HG02884 (cell line): ENCODE measurements around the gene TOP3B.

Experiments
- ATAC-seq: cut with Tn5 transposase; IDR thresholded peaks from one replicate; pipeline ENCODE4 v1.9.1; 2021; ENCODE audit warnings: mild to moderate bottlenecking, moderate library complexity; ENCODE audit not compliant: unreplicated experiment

The TOP3B gene

GRCh38 chr22:21982338-21982965 is at the start of gene TOP3B:
Gene TOP3B, minus strand, starts transcription at chr22:21982787. Its CDS starts 7,078 bp downstream, at chr22:21975709.
- ATAC-seq: no peak

GRCh38 chr22:22031183-22031945 is 48.8 kb upstream of the TOP3B start:
- ATAC-seq: no peak

GRCh38 chr22:22030493-22031182 is 48.1 kb upstream of the TOP3B start:
- no peak for ATAC-seq

GRCh38 chr22:22027955-22028354 is 45.4 kb upstream of the TOP3B start:
- no peak for ATAC-seq

GRCh38 chr22:22026157-22026831 is 43.7 kb upstream of the TOP3B start:
- no peak for ATAC-seq

GRCh38 chr22:22025320-22026156 is 43.0 kb upstream of the TOP3B start:
- ATAC-seq: no peak

- ATAC-seq: no peak
These were observed 41.9 kb upstream of the TOP3B start for GRCh38 chr22:22024440-22024839.

GRCh38 chr22:22023581-22024137 is 41.1 kb upstream of the TOP3B start:
- ATAC-seq: no peak

GRCh38 chr22:22022947-22023534 is 40.5 kb upstream of the TOP3B start:
- ATAC-seq: no peak

- no peak for ATAC-seq
These were observed 39.8 kb upstream of the TOP3B start for GRCh38 chr22:22022255-22022840.

- ATAC-seq: no peak
These were observed 38.7 kb upstream of the TOP3B start for GRCh38 chr22:22021162-22021750.

- no peak for ATAC-seq
These were observed 37.9 kb upstream of the TOP3B start for GRCh38 chr22:22020425-22020852.

- no peak for ATAC-seq
These were observed 37.3 kb upstream of the TOP3B start for GRCh38 chr22:22019659-22020424.

- ATAC-seq: no peak
These were observed 36.5 kb upstream of the TOP3B start for GRCh38 chr22:22018825-22019658.

- no peak for ATAC-seq
These were observed 33.0 kb upstream of the TOP3B start for GRCh38 chr22:22015631-22016030.

- ATAC-seq: no peak
These were observed 31.7 kb upstream of the TOP3B start for GRCh38 chr22:22014285-22014659.

- ATAC-seq: no peak
These were observed 31.1 kb upstream of the TOP3B start for GRCh38 chr22:22013559-22014284.
